ENCODE results near the gene EBF4.

DNA sequence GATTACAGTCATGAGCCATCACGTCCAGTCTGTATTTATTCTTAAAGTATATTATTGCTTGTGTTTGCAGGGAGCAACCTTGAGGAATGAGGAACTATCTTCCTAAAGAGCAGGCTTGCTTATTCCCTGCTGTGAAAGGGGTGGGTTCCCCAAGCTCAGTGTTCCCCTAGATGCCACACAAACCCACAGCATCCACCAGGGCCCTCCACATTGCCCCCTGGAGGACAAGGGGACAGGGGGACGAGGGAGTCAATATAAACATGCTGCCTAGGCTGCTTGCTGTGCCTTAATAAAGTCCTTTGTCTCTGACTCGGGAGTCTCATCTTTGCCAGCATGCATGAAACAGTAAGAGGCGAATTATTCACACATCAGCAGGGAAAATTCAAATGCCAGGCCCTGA is 20.6 kb upstream of the EBF4 start:
- TF ChIP-seq, protein P1, sequence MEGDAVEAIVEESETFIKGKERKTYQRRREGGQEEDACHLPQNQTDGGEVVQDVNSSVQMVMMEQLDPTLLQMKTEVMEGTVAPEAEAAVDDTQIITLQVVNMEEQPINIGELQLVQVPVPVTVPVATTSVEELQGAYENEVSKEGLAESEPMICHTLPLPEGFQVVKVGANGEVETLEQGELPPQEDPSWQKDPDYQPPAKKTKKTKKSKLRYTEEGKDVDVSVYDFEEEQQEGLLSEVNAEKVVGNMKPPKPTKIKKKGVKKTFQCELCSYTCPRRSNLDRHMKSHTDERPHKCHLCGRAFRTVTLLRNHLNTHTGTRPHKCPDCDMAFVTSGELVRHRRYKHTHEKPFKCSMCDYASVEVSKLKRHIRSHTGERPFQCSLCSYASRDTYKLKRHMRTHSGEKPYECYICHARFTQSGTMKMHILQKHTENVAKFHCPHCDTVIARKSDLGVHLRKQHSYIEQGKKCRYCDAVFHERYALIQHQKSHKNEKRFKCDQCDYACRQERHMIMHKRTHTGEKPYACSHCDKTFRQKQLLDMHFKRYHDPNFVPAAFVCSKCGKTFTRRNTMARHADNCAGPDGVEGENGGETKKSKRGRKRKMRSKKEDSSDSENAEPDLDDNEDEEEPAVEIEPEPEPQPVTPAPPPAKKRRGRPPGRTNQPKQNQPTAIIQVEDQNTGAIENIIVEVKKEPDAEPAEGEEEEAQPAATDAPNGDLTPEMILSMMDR (IDR thresholded peaks at IDR 0.05 in 4 of 5, conservative IDR thresholded peaks at IDR 0.05 in 1 of 5), result no peak
- TF ChIP-seq POLR2A (IDR thresholded peaks at IDR 0.05), result no peak
